GM18499 (cell line): ENCODE results near the gene ATG9B.
A peak's percentile ranks its signal among the peaks of the same experiment; 100 is the strongest.
"Not testable (repeated sequence)": the region's sequence is repeated elsewhere in the genome, so short reads cannot be mapped to it uniquely, and the experiment has no call there.

Experiments used
- ATAC-seq: cut with Tn5 transposase; IDR thresholded peaks from one replicate; pipeline ENCODE4 v1.9.1; 2021; ENCODE audit warnings: moderate number of reproducible peaks; ENCODE audit not compliant: insufficient read depth, unreplicated experiment

ATG9B gene

GRCh38 chr7:151039850-151040548 lies 15.7 kb upstream of the ATG9B start:
- no peak for ATAC-seq

- peak; percentile 53 for ATAC-seq
Observed at GRCh38 chr7:151038951-151039849, 14.9 kb upstream of the ATG9B start.

- ATAC-seq = no peak
Observed at GRCh38 chr7:151035902-151036301, 11.6 kb upstream of the ATG9B start.

- no peak for ATAC-seq
Observed at GRCh38 chr7:151035026-151035717, 10.9 kb upstream of the ATG9B start.

DNA sequence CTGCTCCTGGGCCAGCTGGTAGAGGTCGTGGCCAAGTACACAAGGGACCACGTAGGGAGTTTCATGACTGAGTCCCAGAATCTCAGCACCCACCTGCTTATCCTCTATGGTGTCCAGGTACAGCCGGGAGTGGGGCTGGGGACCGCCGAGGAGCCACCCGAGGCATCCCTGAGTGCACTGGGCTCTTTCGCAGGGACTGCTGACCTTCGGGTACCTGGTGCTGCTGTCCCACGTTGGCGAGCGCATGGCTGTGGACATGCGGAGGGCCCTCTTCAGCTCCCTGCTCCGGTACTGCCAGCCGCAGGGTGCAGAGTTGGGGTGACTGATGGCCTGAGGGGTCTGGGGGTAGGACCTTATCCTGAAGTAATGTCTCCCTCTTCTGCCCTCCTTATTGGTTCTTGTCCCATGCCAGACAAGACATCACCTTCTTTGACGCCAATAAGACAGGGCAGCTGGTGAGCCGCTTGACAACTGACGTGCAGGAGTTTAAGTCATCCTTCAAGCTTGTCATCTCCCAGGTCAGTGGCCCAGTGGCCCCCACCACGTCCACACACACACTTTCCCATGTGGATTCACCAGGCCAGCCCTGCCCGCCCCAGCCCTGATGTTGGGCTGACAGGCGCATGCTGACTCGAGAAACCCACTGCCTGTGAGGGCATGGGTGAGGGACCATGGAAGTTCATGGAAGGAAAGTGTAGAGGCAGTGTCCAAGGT lies 10.2 kb upstream of the ATG9B start:
- no peak for ATAC-seq

DNA sequence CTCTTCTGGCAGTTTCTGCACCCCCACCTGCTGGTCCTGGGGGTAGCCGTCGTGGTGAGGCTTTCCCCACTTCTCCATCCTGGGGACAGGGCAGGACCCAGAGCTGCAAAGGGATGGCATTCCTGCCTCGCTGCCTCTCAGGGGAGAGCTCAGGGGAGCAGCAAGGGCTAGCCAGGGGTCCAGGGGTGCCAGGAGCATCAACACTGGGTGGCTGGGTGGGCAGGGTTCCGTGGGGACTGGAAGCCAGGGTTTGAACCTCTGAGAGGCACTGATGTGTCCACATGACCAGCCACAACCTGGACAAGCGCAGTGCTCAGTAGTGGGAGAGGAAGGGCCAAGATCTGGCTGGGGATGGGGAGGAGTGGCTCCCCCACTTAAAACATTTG lies 9.6 kb upstream of the ATG9B start:
- no peak for ATAC-seq

DNA sequence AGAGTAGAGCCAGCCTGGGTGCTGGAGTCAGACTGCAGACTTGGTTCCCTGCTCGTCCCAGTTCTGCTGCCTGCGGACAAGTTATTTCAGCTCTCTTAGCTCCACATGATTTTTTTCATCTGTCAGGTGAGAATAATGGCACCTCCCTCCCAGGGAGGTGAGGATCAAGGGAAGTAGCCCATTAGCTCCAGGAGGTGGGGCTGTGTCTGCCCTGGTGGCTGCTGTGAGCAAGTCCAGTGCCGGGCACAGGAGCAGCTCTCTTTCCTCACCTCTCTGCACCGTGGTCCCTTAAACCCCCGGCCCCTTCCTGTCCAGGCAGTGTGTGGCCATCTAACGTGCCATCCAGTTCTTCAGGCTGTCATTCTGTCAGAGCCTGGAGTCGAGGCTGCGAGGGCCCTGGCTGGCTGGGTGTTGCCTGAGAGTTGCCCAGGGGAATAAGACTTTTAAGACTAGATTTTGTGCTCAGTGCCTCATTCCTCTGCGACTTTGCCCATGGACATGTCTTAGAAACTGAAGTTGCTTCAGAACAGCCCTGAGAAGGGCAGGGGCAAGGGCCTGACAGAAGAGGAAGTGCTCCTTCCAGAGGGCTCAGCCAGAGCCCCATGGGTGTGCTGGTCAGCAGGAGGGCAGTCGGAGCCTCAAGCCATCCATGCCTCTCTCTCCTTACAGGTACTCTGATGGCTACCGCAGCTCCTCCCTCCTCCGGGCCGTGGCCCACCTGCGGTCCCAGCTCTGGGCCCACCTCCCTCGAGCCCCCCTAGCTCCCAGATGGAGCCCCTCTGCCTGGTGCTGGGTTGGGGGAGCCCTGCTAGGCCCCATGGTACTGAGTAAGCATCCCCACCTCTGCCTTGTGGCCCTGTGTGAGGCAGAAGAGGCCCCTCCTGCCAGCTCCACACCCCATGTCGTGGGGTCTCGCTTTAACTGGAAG lies 8.9 kb upstream of the ATG9B start:
- no peak for ATAC-seq

DNA sequence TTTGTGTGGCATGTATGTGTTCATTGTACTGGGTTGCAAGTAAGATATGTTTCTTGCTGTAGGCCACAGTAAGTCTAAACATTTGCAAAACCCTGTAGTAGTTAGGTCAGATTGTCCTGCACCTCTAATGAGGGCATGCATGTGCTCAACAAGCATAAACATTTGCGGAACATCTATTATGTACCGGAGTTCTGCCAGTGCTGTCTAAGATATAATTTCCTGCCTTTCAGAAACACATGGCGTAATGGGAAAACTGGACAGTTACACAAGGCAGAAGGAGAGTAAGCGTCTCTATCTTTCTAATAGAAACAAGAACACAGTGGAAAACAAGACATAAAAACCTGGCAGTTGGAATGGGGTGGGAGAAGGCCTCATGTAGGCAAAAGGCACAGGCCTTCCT lies 6.7 kb upstream of the ATG9B start:
- ATAC-seq = no peak

- ATAC-seq = no peak
Observed at GRCh38 chr7:151028948-151029501, 4.7 kb upstream of the ATG9B start.

GRCh38 chr7:151028131-151028947 lies 4.0 kb upstream of the ATG9B start, which contains the start of gene ABCB8:
Gene ABCB8, plus strand, starts transcription at chr7:151028450. Its CDS starts 66 bp downstream, at chr7:151028516.
- ATAC-seq = peak; percentile 89

DNA sequence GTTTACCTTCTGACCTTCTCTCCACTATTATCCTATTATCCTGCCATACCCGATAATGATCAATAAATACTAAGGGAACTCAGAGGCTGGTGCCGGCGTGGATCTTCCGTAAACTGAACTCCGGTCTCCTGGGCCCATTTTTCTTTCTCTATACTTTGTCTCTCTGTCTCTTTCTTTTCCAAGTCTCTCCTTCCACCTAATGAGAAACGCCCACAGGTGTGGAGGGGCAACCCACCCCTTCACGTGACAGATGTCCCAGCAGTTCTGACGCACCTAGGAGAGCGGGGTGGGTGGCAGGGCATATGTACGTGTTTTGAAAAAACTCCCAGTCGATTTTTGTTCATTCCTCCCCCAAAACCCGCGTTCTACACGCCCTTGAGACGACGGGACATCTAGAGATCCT lies 3.4 kb upstream of the ATG9B start:
- not testable (repeated sequence) for ATAC-seq

DNA sequence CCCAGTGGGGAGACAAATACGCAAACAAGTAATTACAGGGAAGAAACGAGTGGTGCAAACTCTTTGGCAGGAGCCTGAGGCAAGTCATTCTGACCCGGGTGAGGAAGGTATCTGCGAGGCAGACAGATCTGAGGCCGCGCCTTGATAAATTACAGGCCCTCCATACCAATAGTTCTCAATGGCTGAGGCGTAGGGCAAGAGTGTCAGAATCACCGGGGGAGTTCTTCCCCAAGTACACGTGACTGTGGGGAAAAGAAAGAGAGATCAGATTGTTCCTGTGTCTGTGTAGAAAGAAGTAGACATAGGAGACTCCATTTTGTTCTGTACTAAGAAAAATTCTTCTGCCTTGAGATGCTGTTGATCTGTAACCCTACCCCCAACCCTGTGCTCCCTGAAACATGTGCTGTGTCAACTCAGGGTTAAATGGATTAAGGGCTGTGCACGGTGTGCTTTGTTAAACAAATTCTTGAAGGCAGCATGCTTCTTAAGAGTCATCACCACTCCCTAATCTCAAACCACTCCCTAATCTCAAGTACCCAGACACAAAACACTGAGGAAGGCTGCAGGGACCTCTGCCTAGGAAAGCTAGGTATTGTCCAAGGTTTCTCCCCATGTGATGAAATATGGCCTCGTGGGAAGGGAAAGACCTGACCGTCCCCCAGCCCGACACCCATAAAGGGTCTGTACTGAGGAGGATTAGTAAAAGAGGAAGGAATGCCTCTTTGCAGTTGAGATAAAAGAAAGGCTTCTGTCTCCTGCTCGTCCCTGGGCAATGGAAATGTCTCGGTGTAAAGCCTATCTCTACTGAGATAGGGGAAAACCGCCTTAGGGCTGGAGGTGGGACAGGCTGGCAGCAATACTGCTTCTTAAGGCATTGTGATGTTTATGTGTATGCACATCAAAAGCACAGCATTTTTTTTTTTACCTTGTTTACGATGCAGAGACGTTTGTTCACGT lies 2.8 kb upstream of the ATG9B start:
- not testable (repeated sequence) for ATAC-seq

DNA sequence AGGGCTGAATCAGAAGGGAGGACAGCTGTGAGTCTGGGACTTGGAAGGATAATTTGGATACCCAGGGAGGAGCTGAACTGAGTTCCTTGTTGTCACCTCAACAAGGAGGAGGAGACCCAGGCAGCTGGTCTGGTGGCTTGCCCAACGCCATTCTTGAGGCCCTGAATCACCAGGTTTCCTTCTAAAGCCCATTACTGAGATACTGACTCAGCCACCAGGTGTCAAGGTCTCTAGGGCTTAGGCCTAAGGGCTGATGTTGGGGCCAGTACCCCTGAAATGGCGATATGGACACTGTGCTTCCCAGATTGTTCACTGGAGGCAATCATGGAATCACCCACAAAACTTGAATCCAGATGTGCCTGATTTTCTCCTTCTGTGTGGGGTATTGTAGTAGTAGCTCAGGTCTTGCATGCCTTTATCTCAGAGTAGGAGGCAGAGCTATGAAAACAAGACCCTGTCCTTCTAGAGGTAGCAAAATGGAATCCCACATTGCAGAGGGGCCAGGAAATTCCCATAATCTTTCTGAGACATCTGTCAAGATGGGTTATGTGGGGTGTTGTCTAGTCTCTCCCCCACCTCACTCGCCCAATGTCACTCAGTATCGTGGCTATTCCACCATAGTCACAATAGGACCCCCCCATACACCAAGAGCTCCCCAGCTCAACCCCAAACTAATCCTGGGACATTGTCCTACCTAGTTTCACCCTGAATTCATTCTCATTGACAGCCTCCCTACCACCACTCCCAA lies 1.8 kb upstream of the ATG9B start:
- no peak for ATAC-seq

GRCh38 chr7:151023232-151023631 lies 1.1 kb downstream of the ATG9B start:
- ATAC-seq = no peak

GRCh38 chr7:151020231-151020630 lies 4.1 kb downstream of the ATG9B start:
- ATAC-seq = no peak

- no peak for ATAC-seq
Observed at GRCh38 chr7:151019130-151019447, 5.2 kb downstream of the ATG9B start.
